ENCODE data around the gene PCSK2. TPM values are rescaled to one million over a fixed set of nuclear protein-coding genes. Genes with fewer than 3 reads are reported as not detected.

The PCSK2 gene
- total and polyA plus RNA-seq, 12 donors = 0.32 to 47.6 (median 5.3) TPM

DNA sequence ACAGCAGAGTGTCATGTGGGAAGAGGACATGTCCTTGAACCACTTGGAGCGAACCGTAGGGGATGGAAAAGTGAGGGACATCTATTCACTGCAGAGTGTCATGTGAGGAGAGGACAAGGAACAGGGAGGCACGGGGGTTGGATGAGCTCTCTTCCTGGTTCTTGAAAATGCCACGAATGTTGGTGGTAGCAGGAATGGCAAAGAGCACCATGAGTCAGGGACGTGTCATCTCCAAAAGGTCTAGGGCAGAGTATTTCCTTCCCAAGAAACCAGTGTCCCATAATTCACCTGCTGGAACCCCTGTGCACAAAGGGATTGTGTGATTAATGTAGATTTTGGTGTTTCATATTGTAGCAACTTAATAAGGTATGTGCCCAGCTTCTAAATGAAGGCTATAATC is 167.6 kb downstream of the PCSK2 start:
- no peaks in the 10 kb centered on the region for H3K9me3 ChIP-seq (replicated peaks in 1 of 3)
- intact Hi-C loops (cut with DNase I) = no loop called here
- H3K4me3 ChIP-seq = no peak overlapping the region
- H3K36me3 ChIP-seq (replicated peaks in 1 of 2) = no peaks in the 10 kb centered on the region
- peak in 2 of 7 donors; percentile 8 to 18 for DNase-seq
- H3K4me1 ChIP-seq (replicated peaks in 1 of 2) = peaks cover 0 to 6% of the 10 kb centered on the region in 2 donors
- 6 to 37% (median 29%) methylated on average over 5 of the region's 5 CpGs for WGBS, 4 donors
- no peaks in the 10 kb centered on the region for H3K27me3 ChIP-seq
- H3K27ac ChIP-seq = no peak overlapping the region
- TF ChIP-seq, protein P1, sequence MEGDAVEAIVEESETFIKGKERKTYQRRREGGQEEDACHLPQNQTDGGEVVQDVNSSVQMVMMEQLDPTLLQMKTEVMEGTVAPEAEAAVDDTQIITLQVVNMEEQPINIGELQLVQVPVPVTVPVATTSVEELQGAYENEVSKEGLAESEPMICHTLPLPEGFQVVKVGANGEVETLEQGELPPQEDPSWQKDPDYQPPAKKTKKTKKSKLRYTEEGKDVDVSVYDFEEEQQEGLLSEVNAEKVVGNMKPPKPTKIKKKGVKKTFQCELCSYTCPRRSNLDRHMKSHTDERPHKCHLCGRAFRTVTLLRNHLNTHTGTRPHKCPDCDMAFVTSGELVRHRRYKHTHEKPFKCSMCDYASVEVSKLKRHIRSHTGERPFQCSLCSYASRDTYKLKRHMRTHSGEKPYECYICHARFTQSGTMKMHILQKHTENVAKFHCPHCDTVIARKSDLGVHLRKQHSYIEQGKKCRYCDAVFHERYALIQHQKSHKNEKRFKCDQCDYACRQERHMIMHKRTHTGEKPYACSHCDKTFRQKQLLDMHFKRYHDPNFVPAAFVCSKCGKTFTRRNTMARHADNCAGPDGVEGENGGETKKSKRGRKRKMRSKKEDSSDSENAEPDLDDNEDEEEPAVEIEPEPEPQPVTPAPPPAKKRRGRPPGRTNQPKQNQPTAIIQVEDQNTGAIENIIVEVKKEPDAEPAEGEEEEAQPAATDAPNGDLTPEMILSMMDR (IDR thresholded peaks at IDR 0.05) = no peak
- TF ChIP-seq POLR2A (IDR thresholded peaks at IDR 0.05) = no peak

DNA sequence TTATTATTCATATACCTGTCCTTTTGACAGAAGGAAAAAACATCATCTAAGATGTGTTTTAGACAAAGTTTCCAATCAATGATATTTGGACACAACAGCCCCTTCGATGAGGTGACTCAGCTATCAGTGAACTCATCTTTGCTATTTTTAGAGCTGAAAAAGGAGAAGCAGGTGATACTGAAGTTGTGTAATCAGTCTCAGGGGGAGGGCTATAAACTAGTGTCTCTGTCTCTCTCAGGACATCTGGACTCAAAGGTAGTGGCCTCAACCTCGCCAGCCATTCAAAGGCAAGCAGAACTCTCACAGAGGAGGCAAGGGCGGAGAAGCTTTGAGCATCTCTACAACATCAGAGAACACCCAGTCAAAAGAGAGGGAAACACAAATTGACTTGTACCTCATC is 168.9 kb downstream of the PCSK2 start:
- TF ChIP-seq POLR2A (IDR thresholded peaks at IDR 0.05) = no peak
- no peaks in the 10 kb centered on the region for H3K27me3 ChIP-seq
- DNase-seq = no peak
- no peaks in the 10 kb centered on the region for H3K9me3 ChIP-seq (replicated peaks in 1 of 3)
- no peaks in the 10 kb centered on the region for H3K36me3 ChIP-seq (replicated peaks in 1 of 2)
- peaks cover 0 to 6% of the 10 kb centered on the region in 2 donors for H3K4me1 ChIP-seq (replicated peaks in 1 of 2)
- H3K27ac ChIP-seq = no peak overlapping the region
- 65 to 68% (median 66%) methylated on average over 3 of the region's 3 CpGs for WGBS, 4 donors
- intact Hi-C loops (cut with DNase I) = no loop called here
- no peak overlapping the region for H3K4me3 ChIP-seq

DNA sequence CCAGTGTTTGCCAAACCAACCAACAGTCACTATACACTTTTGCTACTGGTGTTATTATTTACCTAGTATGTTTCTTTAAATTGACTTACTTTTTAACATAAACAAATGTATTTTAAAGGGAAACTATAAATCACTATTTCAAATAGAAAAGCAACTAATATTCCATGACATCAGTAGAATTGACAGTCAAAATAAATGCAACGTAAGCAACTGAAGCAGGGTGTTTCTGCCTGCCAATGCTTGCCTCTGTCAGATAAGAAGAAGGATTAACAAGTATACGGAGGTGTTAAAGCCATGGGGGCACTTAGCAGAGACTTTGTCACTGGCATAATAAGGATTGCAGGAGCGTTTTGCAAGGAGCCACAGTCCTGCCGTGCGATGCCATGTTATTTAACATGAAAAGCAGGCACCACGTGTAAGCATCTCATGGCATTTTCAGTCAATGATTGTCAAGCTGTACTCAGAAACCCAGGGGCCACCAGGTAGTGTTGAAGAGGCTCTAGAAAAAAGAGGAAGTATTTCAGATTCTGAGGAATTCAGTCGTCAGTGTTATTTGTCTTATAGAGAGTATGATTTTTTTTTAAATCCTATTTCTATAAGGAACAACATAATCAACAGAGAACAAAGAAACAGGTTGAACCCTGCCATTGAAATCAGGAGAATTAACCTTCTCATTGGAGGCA is 172.6 kb downstream of the PCSK2 start:
- no peak overlapping the region for H3K4me3 ChIP-seq
- intact Hi-C loops (cut with DNase I) = no loop called here
- H3K9me3 ChIP-seq (replicated peaks in 1 of 3) = no peaks in the 10 kb centered on the region
- no peaks in the 10 kb centered on the region for H3K36me3 ChIP-seq (replicated peaks in 1 of 2)
- no peak overlapping the region for H3K27ac ChIP-seq
- H3K27me3 ChIP-seq = no peaks in the 10 kb centered on the region
- 45 to 61% (median 56%) methylated on average over 6 to 7 of the region's 7 CpGs for WGBS, 4 donors
- TF ChIP-seq, protein P1 (IDR thresholded peaks at IDR 0.05) = no peak
- TF ChIP-seq POLR2A (IDR thresholded peaks at IDR 0.05) = no peak
- H3K4me1 ChIP-seq (replicated peaks in 1 of 2) = peaks cover 0 to 6% of the 10 kb centered on the region in 2 donors
- no peak for DNase-seq

- Histone ChIP-seq H3K4me3 (no peak overlapping the region), H3K4me1 (replicated peaks in 1 of 2) (no peaks in the 10 kb centered on the region), H3K27me3 (no peaks in the 10 kb centered on the region), H3K36me3 (replicated peaks in 1 of 2) (no peaks in the 10 kb centered on the region), H3K27ac (no peak overlapping the region), H3K9me3 (replicated peaks in 1 of 3) (no peaks in the 10 kb centered on the region)
- TF ChIP-seq, protein P1 (IDR thresholded peaks at IDR 0.05) = no peak
- no peak for TF ChIP-seq POLR2A (IDR thresholded peaks at IDR 0.05)
- DNase-seq = no peak
- WGBS, 4 donors = 63 to 77% (median 66%) methylated on average over 4 of the region's 4 CpGs
- intact Hi-C loops (cut with DNase I) = no loop called here
Observed at GRCh38 chr20:17403461-17403860, 176.6 kb downstream of the PCSK2 start.

GRCh38 chr20:17406051-17406590 is 179.3 kb downstream of the PCSK2 start:
- 65 to 85% (median 80%) methylated on average over 3 of the region's 3 CpGs for WGBS, 4 donors
- no peak overlapping the region for H3K27ac ChIP-seq
- no peaks in the 10 kb centered on the region for H3K27me3 ChIP-seq
- no peaks in the 10 kb centered on the region for H3K4me1 ChIP-seq (replicated peaks in 1 of 2)
- no peaks in the 10 kb centered on the region for H3K36me3 ChIP-seq (replicated peaks in 1 of 2)
- no peak for DNase-seq
- no peaks in the 10 kb centered on the region for H3K9me3 ChIP-seq (replicated peaks in 1 of 3)
- intact Hi-C loops (cut with DNase I) = no loop called here
- H3K4me3 ChIP-seq = no peak overlapping the region
- TF ChIP-seq, protein P1 (IDR thresholded peaks at IDR 0.05) = no peak
- no peak for TF ChIP-seq POLR2A (IDR thresholded peaks at IDR 0.05)
